Measurements from ENCODE around the gene BCORL1.

Gene BCORL1

GRCh38 chrX:130095249-130096030, 113.0 kb downstream of the BCORL1 start:
- no peak for DNase-seq
- TF ChIP-seq GATA1 (IDR thresholded peaks at IDR 0.05; ENCODE audit: low read depth, low read length) (no peak), POLR2A (IDR thresholded peaks at IDR 0.05; ENCODE audit: low read length) (no peak)

GRCh38 chrX:130097507-130098209, 115.2 kb downstream of the BCORL1 start:
- TF ChIP-seq GATA1 (IDR thresholded peaks at IDR 0.05; ENCODE audit: low read depth, low read length) (peak; percentile 68), POLR2A (IDR thresholded peaks at IDR 0.05; ENCODE audit: low read length) (no peak)
- DNase-seq = peak; percentile 74

- TF ChIP-seq POLR2A (IDR thresholded peaks at IDR 0.05; ENCODE audit: low read length) = no peak
- DNase-seq = no peak
These were observed 115.7 kb downstream of the BCORL1 start for GRCh38 chrX:130098210-130098552.

GRCh38 chrX:130100180-130100579, 117.7 kb downstream of the BCORL1 start:
- no peak for DNase-seq
- no peak for TF ChIP-seq POLR2A (IDR thresholded peaks at IDR 0.05; ENCODE audit: low read length)
- TF ChIP-seq GATA1 (IDR thresholded peaks at IDR 0.05; ENCODE audit: low read depth, low read length) = no peak

- TF ChIP-seq POLR2A (IDR thresholded peaks at IDR 0.05; ENCODE audit: low read length) = no peak
- TF ChIP-seq GATA1 (IDR thresholded peaks at IDR 0.05; ENCODE audit: low read depth, low read length) = no peak
- no peak for DNase-seq
These were observed 121.2 kb downstream of the BCORL1 start for GRCh38 chrX:130103605-130104004.

- DNase-seq = no peak
These were observed 122.8 kb downstream of the BCORL1 start for GRCh38 chrX:130105244-130105643.

GRCh38 chrX:130106071-130106470, 123.6 kb downstream of the BCORL1 start:
- no peak for TF ChIP-seq POLR2A (IDR thresholded peaks at IDR 0.05; ENCODE audit: low read length)
- no peak for TF ChIP-seq GATA1 (IDR thresholded peaks at IDR 0.05; ENCODE audit: low read depth, low read length)
- DNase-seq = no peak

More at GRCh38 chrX:130105244-130105643, 122.8 kb downstream of the BCORL1 start:
- TF ChIP-seq GATA1 (IDR thresholded peaks at IDR 0.05; ENCODE audit: low read depth, low read length) (no peak), POLR2A (IDR thresholded peaks at IDR 0.05; ENCODE audit: low read length) (no peak)

Measured in erythroblast (primary cell).